HG02870 (cell line): ENCODE measurements around the gene CSH1.
"Not testable (repeated sequence)": the region's sequence is repeated elsewhere in the genome, so short reads cannot be mapped to it uniquely, and the experiment has no call there.

Experiments
- ATAC-seq: cut with Tn5 transposase; IDR thresholded peaks from one replicate; pipeline ENCODE4 v1.9.1; 2021; ENCODE audit warnings: mild to moderate bottlenecking, moderate library complexity; ENCODE audit not compliant: unreplicated experiment

The CSH1 gene

GRCh38 chr17:63907161-63907778 is 10.9 kb upstream of the CSH1 start:
- not testable (repeated sequence) for ATAC-seq

- not testable (repeated sequence) for ATAC-seq
Observed at GRCh38 chr17:63904796-63905195, 8.4 kb upstream of the CSH1 start.

- ATAC-seq, result not testable (repeated sequence)
Observed at GRCh38 chr17:63903787-63904201, 7.4 kb upstream of the CSH1 start.

GRCh38 chr17:63901971-63902370 is 5.6 kb upstream of the CSH1 start:
- ATAC-seq, result not testable (repeated sequence)

GRCh38 chr17:63898899-63899798 is 2.8 kb upstream of the CSH1 start:
- not testable (repeated sequence) for ATAC-seq

GRCh38 chr17:63894821-63895220 is 1.6 kb downstream of the CSH1 start:
- not testable (repeated sequence) for ATAC-seq

GRCh38 chr17:63894021-63894420 is 2.4 kb downstream of the CSH1 start:
- not testable (repeated sequence) for ATAC-seq

GRCh38 chr17:63892316-63893037 is 3.9 kb downstream of the CSH1 start:
- ATAC-seq, result not testable (repeated sequence)

GRCh38 chr17:63889026-63889848 is 7.1 kb downstream of the CSH1 start:
- ATAC-seq, result not testable (repeated sequence)

GRCh38 chr17:63885119-63885518 is 11.3 kb downstream of the CSH1 start:
- not testable (repeated sequence) for ATAC-seq

- ATAC-seq, result not testable (repeated sequence)
Observed at GRCh38 chr17:63882626-63883126, 13.7 kb downstream of the CSH1 start.

- ATAC-seq, result no peak
Observed at GRCh38 chr17:63881935-63882601, 14.3 kb downstream of the CSH1 start, which contains the start of gene GH2. TSS of gene GH2 (minus strand) at chr17:63881944. CDS start at chr17:63881801, 143 bp downstream.

GRCh38 chr17:63881337-63881736 is 15.0 kb downstream of the CSH1 start:
- not testable (repeated sequence) for ATAC-seq

- no peak for ATAC-seq
Observed at GRCh38 chr17:63880706-63881105, 15.7 kb downstream of the CSH1 start.

- not testable (repeated sequence) for ATAC-seq
Observed at GRCh38 chr17:63878413-63878812, 18.0 kb downstream of the CSH1 start.

GRCh38 chr17:63874693-63875092 is 21.7 kb downstream of the CSH1 start:
- not testable (repeated sequence) for ATAC-seq

- not testable (repeated sequence) for ATAC-seq
Observed at GRCh38 chr17:63874061-63874626, 22.2 kb downstream of the CSH1 start.

GRCh38 chr17:63873577-63873976 is 22.8 kb downstream of the CSH1 start, which contains the start of gene CSH2:
TSS of gene CSH2 (minus strand) at chr17:63873677. CDS start at chr17:63873614, 63 bp downstream.
- not testable (repeated sequence) for ATAC-seq
